GM19328 (cell line): ENCODE results near the gene ZBTB9.

ENCODE experiments used
- ATAC-seq: cut with Tn5 transposase; IDR thresholded peaks from one replicate; pipeline ENCODE4 v1.9.1; 2021; ENCODE audit warnings: mild to moderate bottlenecking, moderate library complexity; ENCODE audit not compliant: unreplicated experiment

The ZBTB9 gene

GRCh38 chr6:33432546-33432945, 21.8 kb upstream of the ZBTB9 start:
- no peak for ATAC-seq

- no peak for ATAC-seq
These were observed 21.3 kb upstream of the ZBTB9 start for GRCh38 chr6:33433001-33433543.

DNA sequence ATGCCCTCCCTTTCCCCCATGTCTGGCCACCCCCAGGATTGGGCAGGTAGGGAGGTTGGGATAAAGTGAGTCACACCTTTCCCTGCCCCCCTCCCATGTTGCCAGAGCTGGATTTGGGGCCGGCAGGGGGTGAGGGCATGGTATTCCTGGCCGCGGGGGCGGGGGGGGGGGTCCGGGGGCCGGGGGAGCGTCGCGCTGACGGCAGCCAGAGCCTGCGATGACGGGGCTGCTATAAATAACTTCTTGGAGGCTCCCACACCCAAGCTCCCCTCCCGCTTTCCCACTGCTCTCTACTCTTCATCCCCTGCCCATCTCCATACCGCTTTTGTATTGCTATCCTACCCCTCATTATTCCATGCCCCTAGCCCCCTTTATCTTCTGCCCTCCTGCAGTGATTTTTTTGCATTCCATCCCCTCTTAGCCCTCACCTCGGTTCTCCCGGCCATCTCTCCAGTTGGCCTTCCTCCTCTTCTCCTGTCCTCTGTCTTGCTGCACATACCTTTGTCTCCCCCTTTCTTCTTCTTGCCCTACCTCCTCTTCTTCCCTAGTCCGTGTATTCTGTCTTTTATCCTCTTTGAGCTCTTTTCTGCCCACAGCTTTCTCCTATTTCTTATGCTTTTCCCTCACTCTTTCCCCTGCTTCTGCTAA, 20.7 kb upstream of the ZBTB9 start:
- no peak for ATAC-seq

- ATAC-seq, result no peak
These were observed 19.4 kb upstream of the ZBTB9 start for GRCh38 chr6:33434961-33435360.

DNA sequence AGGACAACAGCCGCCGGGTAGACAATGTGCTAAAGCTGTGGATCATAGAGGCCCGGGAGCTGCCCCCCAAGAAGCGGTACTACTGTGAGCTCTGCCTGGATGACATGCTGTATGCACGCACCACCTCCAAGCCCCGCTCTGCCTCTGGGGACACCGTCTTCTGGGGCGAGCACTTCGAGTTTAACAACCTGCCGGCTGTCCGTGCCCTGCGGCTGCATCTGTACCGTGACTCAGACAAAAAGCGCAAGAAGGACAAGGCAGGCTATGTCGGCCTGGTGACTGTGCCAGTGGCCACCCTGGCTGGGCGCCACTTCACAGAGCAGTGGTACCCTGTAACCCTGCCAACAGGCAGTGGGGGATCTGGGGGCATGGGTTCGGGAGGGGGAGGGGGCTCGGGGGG, 16.7 kb upstream of the ZBTB9 start:
- ATAC-seq, result no peak

GRCh38 chr6:33438978-33439594, 15.3 kb upstream of the ZBTB9 start:
- ATAC-seq, result no peak

DNA sequence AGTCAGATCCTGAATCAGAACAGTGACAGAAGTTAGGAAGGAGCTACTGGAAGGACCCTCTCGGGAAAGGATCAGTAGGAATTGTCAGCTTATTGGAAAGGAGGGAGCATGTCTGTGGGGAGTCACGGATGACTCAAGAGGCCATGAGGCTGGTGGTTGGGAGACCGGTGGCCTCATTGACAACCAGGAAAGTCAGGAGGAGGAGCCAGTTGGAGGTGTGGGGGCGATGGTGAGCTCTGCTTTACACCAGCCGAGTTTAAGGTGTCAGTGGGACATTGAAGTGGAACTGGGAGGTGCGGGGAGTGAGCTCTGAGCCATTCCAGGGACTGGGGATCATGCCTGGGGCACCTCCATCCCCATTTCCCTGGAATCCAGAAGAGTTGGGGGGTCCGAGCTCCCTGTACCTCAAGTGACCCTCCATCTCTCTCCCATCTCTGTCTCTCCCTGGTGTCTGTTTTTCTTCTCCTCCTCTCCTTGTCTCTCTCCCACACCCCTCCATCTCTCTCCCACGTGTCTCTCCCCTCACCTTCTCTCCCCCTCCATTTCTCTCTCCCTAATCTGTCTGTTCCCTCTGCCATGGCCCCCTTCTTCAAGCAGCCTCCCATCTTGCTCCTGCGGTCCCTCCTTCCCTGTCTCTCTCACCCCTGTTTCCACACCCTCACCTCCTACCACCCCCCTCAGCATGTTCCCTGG, 14.3 kb upstream of the ZBTB9 start:
- ATAC-seq, result no peak

- no peak for ATAC-seq
These were observed 13.6 kb upstream of the ZBTB9 start for GRCh38 chr6:33440649-33441309.

GRCh38 chr6:33441457-33441856, 12.9 kb upstream of the ZBTB9 start:
- no peak for ATAC-seq

DNA sequence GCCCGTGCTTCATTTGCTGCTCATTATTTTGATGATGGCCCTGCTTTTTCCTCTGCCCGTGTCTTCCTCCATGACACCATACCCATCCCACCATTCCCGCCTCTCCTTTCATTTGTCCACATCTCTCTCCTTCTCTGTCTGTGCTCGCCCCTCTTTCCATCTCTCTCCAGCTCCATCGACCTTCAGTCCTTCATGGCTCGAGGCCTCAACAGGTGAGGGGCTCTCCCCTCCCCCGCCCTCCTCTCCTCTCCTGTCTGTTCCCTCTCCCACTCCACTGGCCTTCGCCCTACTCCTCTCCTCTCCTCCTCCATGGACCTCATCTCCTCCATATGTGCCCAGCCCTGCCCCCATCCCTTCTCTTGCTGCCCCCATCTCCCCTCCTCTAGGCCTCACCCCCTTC, 12.1 kb upstream of the ZBTB9 start:
- no peak for ATAC-seq

DNA sequence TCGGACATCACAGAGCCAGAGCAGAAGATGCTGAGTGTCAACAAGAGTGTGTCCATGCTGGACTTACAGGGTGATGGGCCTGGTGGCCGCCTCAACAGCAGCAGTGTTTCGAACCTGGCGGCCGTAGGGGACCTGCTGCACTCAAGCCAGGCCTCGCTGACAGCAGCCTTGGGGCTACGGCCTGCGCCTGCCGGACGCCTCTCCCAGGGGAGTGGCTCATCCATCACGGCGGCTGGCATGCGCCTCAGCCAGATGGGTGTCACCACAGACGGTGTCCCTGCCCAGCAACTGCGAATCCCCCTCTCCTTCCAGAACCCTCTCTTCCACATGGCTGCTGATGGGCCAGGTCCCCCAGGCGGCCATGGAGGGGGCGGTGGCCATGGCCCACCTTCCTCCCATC, 11.4 kb upstream of the ZBTB9 start:
- ATAC-seq, result no peak

DNA sequence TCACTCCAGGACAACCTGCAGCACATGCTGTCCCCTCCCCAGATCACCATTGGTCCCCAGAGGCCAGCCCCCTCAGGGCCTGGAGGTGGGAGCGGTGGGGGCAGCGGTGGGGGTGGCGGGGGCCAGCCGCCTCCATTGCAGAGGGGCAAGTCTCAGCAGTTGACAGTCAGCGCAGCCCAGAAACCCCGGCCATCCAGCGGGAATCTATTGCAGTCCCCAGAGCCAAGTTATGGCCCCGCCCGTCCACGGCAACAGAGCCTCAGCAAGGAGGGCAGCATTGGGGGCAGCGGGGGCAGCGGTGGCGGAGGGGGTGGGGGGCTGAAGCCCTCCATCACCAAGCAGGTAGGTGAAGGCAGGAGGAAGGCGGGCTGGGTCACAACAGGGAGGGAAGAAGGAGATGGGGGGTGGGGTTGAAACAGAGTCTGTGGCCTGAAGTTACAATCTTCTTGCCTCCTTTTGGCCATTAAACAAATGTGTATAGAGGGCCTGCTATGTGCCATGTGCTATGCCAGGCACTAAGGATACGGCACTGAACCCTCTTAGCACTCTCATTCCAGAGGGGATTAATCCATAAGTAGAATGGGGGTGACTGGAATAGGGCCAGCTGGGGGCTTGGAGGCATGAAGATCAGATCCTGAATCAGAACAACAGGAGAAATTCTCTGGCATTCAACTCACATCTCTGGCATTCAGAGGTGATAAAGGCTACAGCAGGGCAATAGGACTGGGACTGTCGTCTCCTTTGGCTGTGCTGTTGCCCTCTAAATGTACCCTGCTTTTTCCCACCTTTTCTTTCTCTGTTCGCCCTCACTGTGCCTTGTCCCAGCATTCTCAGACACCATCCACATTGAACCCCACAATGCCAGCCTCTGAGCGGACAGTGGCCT, 10.5 kb upstream of the ZBTB9 start:
- no peak for ATAC-seq

DNA sequence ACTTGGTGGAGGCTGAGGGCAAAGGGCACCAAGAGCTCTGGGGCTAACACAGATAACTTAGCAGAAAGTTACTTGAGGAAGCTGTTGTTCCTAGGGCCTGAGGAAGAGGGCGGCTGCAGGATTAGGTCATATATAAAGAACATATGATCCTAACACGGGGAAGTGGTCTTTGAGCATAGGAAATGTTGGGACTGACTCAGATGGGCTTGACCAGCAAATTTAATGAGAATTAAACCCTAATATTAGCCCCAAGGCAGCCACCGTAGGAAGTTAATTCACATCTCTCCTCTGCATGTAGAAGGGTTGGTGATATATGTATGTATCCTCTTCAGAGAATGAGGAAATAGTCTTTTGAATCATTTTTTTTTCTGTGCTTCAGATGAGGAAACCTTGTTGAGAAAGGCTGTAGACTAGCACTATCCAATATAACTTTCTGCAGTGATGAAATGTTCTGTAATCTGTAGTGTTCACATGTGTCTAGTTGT, 9.2 kb upstream of the ZBTB9 start:
- no peak for ATAC-seq

DNA sequence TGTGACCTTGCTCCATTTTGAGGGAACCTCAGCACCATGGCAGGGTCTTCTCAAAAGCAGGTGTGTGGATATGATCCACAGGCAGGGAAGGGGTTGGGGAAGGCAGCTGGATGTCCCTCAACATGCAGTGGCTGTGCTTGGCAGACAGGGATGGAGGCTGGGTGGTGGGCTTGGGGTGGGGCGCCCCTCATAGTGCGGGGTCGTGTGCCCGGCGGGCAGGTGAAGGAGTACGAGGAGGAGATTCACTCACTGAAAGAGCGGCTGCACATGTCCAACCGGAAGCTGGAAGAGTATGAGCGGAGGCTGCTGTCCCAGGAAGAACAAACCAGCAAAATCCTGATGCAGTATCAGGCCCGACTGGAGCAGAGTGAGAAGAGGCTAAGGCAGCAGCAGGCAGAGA, 8.0 kb upstream of the ZBTB9 start:
- no peak for ATAC-seq

DNA sequence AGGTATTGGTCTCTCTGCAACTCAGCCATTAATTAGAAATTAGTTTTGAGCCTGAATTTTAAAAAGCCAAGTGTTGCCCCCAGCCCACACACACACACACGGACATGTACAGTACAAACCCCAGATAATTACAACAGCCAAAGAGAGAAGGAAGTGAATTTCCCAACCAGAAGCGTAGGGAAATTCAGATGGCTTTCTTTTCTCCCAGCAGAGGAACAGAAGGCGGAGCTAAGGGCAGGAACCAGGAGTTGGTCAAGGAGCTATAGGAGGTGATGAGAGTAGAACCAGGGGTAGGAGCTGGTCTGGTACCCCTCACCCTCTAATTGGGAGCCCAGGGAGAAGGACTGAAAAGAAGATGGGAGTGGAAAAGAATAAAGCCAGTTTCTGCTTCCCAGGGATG, 3.9 kb upstream of the ZBTB9 start:
- ATAC-seq, result no peak

DNA sequence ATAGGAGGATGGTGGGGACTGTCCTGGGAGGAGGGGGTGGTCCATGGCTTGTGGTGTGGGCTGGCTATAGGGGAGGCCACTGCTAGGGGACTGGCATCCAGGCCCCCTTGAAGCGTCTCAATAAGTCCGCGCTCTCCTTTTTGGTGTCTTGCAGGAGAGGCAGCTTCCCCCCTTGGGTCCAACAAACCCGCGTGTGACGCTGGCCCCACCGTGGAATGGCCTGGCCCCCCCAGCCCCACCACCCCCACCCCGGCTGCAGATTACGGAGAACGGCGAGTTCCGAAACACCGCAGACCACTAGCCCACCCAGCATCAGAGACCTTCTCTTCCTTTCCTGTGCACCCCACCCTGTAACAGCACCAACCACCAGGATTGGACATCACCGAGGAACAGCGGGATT, 2.8 kb upstream of the ZBTB9 start:
- ATAC-seq, result no peak

GRCh38 chr6:33452496-33452895, 1.9 kb upstream of the ZBTB9 start:
- ATAC-seq, result no peak

DNA sequence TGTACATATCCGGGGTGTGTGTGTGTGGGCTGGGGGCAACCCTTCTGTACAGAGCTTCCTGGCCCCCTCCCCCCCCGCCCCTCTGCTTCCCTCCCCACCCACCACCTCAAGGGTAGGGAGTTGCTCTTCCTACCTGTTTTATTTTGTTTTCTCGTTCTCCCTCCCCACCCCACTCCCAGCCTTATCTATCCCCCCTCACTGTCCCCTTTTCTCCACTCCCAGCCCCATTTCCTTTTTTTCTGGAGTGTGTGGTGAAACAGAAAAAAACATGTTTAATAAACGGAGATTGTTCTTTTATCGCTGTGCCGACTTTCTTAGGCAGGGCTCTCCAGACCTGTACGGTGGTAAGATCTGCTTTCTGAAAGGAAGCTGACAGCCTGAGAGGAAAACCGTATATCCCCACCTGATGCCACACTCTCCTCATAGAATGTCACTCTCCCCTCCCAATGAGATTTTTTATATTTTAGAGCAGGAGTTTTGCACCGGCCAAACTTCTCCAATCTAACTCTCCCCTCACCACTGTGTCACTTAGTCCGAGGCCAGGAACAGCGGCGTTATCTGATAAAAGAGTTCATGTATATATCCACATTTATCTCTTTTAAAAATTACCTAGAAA, 875 bp upstream of the ZBTB9 start:
- no peak for ATAC-seq

DNA sequence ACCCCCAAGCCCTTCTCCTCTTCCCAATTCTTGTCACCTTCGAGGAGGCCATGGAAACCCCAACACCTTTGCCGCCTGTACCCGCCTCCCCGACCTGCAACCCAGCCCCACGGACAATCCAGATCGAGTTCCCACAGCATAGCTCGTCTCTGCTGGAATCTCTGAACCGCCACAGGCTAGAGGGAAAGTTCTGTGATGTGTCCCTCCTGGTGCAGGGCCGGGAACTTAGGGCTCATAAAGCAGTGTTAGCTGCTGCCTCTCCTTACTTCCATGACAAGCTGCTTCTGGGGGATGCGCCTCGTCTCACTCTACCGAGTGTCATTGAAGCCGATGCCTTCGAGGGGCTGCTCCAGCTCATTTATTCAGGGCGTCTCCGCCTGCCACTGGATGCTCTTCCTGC, 675 bp downstream of the ZBTB9 start:
- ATAC-seq, result no peak

DNA sequence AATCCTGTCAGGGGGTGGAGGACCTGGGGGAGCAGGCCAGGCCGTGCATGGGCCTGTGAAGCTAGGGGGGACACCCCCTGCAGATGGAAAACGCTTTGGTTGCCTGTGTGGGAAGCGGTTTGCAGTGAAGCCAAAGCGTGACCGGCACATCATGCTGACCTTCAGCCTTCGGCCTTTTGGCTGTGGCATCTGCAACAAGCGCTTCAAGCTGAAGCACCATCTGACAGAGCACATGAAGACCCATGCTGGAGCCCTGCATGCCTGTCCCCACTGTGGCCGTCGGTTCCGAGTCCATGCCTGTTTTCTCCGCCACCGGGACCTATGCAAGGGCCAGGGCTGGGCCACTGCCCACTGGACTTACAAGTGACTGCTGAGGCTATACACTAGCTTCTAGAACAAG, 1.8 kb downstream of the ZBTB9 start:
- no peak for ATAC-seq
